HL-60 (cell line): ENCODE measurements around the gene TEX22.
A peak's percentile ranks its signal among the peaks of the same experiment; 100 is the strongest.

Experiments used
- DNase-seq, 2 experiments: peaks; one replicate each; pipeline ENCODE4 v3.0.0-alpha.2; 2010 to 2020; ENCODE audit warnings: low read depth in 1 of 2, low spot score in 1 of 2
- H3K27ac ChIP-seq: fragments of 250-450 bp; sonication (Bioruptor Pico); replicated peaks from 2 replicates; pipeline ENCODE4 v1.5.1; 2020; ENCODE audit warnings: mild to moderate bottlenecking, moderate library complexity
- H3K27me3 ChIP-seq: fragments of 250-450 bp; sonication (Bioruptor Pico); 2 replicates; pipeline ENCODE4 v1.5.1; 2021; ENCODE audit warnings: mild to moderate bottlenecking, moderate library complexity; ENCODE audit not compliant: insufficient read depth, poor library complexity, severe bottlenecking
- H3K4me3 ChIP-seq: replicated peaks from 2 replicates; pipeline ENCODE4 v1.5.1; 2011; ENCODE audit warnings: mild to moderate bottlenecking, control low read depth, low read length; ENCODE audit not compliant: insufficient read depth
- CTCF ChIP-seq: IDR thresholded peaks from one replicate; pipeline ENCODE4 v1.5.1; 2011; ENCODE audit warnings: low read length, control low read depth, inconsistent platforms; ENCODE audit not compliant: insufficient read depth
- GABPA ChIP-seq: IDR thresholded peaks from 2 replicates; pipeline ENCODE4 v1.6.1; 2012; ENCODE audit warnings: low read depth
- POLR2AphosphoS5 ChIP-seq: IDR thresholded peaks from 2 replicates; pipeline ENCODE4 v1.6.1; 2012; ENCODE audit warnings: low read depth
- REST ChIP-seq: IDR thresholded peaks from 2 replicates; pipeline ENCODE4 v1.6.1; 2012; ENCODE audit warnings: low read depth; ENCODE audit not compliant: insufficient replicate concordance
- SPI1 ChIP-seq: IDR thresholded peaks from 2 replicates; pipeline ENCODE4 v1.6.1; 2012; ENCODE audit warnings: low read depth, mild to moderate bottlenecking, borderline replicate concordance

TEX22 gene

DNA sequence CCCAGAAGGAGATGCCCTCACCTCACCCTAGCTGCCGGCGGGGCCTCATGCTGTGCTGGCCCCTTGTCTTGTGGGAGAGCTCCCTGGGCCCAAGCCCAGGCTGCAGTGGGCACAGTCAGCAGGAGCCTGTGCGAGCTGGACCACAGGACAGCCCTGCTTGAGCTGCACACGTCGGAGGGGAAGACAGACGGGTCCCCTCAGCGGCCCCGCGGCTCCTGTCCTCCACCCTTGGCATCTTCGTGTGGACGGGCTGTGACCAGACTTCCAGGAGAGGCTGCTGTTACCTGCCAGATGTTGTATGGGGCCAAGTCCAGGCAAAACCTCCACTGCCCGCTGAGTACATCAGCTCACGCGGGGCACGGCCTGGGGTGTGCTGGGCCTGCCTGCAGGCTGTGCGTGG, 9.4 kb upstream of the TEX22 start:
- TF ChIP-seq REST (no peak), CTCF (no peak), GABPA (no peak), POLR2AphosphoS5 (no peak), SPI1 (no peak)
- peak overlapping the region; percentile 70 for H3K27ac ChIP-seq
- no peak for DNase-seq
- no peak overlapping the region for H3K4me3 ChIP-seq
- no peaks in the 10 kb centered on the region for H3K27me3 ChIP-seq

- H3K27ac ChIP-seq, result peak overlapping the region; percentile 70
- H3K4me3 ChIP-seq, result no peak overlapping the region
- DNase-seq, result no peak
- TF ChIP-seq POLR2AphosphoS5 (no peak), REST (no peak), CTCF (no peak), SPI1 (no peak), GABPA (no peak)
- no peaks in the 10 kb centered on the region for H3K27me3 ChIP-seq
These were observed 8.8 kb upstream of the TEX22 start for GRCh38 chr14:105389534-105389933.

- Histone ChIP-seq H3K27me3 (no peaks in the 10 kb centered on the region), H3K27ac (peak overlapping the region; percentile 70), H3K4me3 (no peak overlapping the region)
- DNase-seq, result peak; percentile 48 to 66
- TF ChIP-seq REST, result no peak
- TF ChIP-seq POLR2AphosphoS5, result no peak
- TF ChIP-seq CTCF, result no peak
- no peak; the same call in 1 of the 2 replicates for TF ChIP-seq SPI1
- TF ChIP-seq GABPA, result no peak
These were observed 8.1 kb upstream of the TEX22 start for GRCh38 chr14:105389976-105390848.
